ENCODE data around the gene OSBPL9. TPM values are rescaled to one million over a fixed set of nuclear protein-coding genes. Genes with fewer than 3 reads are reported as not detected.
A peak's percentile ranks its signal among the peaks of the same experiment; 100 is the strongest.

OSBPL9 gene
- total RNA-seq, 4 donors from 2014 or later, result 65.8 to 206 (median 136) TPM

DNA sequence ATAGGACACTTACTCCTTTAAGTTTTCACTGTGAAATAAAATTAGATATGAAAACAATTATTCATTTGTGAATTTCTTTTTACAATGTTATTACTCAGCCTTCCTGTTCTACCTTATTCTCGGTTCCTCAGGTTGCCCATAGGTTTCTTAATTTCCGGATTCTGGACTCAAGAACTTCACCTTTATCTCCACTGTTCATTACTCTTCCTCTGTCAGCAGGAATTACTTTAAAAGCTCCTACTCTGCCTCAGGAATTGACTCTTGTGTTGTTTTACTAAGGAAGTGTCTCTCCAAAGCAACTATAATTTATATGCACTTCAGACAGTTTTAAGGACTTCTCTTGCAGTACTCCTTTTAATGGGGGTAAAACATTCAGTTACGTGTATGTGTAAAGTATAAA is 123.8 kb downstream of the OSBPL9 start:
- no peak for ATAC-seq
- TF ChIP-seq CTCF (IDR thresholded peaks at IDR 0.05 in 4 of 5, conservative IDR thresholded peaks at IDR 0.05 in 1 of 5) (no peak), POLR2A (IDR thresholded peaks at IDR 0.05) (no peak)
- H3K9me3 ChIP-seq, result no peaks in the 10 kb centered on the region
- peaks cover 56 to 78% of the 10 kb centered on the region in 2 donors for H3K4me1 ChIP-seq
- DNase-seq, result no peak
- H3K4me3 ChIP-seq, result no peak overlapping the region
- no peak overlapping the region for H3K27ac ChIP-seq
- in situ Hi-C loops (cut with MboI; ENCODE audit: low sequenced_read_pairs in 4 of 4) (no loop called here), intact Hi-C loops (cut with DNase I; ENCODE audit: low total_unique reads) (no loop called here)
- H3K36me3 ChIP-seq, result no peaks in the 10 kb centered on the region
- no peaks in the 10 kb centered on the region for H3K27me3 ChIP-seq

DNA sequence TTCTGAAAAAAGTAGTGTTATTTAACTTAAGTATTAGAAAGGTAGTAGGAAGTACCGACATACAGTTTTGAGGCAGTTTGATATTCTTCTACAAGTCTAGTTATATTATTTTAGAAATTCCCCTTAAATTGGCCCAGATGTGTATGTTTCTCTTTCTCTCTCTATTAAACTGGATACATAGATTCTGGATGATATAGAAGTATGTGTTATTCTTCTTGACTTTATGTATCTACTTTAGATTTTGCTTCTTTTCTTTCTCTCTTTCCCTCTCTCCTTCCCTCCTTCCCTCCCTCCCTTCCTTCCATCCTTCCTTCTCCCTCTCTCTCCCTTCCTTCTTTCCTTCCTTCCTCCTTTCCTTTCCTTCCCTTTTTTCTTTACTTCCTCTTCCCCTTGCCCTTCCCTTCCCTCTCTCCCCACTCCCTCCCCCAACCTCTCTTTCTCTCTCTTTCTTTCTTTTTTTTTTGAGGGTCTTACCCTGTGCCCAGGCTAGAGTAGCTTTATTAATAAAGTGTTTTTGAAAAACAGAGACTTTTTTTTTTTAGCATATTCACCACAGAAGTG is 124.3 kb downstream of the OSBPL9 start:
- H3K27ac ChIP-seq, result no peak overlapping the region
- no peak for TF ChIP-seq CTCF (IDR thresholded peaks at IDR 0.05 in 4 of 5, conservative IDR thresholded peaks at IDR 0.05 in 1 of 5)
- no peak for TF ChIP-seq POLR2A (IDR thresholded peaks at IDR 0.05)
- in situ Hi-C loops (cut with MboI; ENCODE audit: low sequenced_read_pairs in 4 of 4) (no loop called here), intact Hi-C loops (cut with DNase I; ENCODE audit: low total_unique reads) (no loop called here)
- DNase-seq, result no peak
- H3K36me3 ChIP-seq, result no peaks in the 10 kb centered on the region
- no peak overlapping the region for H3K4me3 ChIP-seq
- no peak for ATAC-seq
- no peaks in the 10 kb centered on the region for H3K27me3 ChIP-seq
- peaks cover 51 to 73% of the 10 kb centered on the region in 2 donors for H3K4me1 ChIP-seq
- H3K9me3 ChIP-seq, result no peaks in the 10 kb centered on the region

DNA sequence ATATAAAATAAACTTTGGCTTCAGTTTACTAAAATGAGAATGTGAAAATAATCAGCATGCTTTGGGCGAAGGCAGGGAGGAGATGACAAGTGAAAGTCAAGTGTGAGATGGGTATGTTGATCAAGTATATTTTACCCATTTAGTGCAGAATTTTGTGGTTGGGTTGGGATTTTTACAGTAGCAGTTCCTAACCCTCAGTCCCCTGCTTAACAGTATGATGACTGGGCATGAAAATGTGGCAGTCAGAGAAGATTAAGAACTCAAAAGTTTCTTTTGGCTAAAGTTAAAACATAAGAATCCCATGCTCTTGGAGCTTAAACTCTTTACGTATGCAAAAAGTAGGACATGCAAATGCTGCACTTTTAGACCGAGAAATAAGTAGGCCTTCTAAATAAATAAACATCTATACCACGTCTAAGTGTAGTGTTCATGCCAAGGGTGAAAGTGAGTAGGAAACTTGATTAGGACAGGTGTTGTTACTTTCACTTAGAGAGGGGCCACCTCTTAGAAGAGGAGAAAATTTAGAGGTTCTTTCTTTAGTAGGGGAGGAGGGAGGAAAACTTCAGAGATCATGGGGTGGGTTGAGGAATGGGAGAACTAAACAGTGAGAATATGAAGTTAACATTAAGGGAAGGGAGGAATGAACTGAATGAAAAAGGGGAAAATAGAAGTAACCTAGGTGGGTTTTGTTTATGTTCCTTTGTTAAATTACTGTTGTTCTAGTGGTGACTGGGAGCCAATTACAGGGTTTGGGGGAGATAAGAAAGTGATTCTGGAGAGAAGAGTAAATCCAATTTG is 127.8 kb downstream of the OSBPL9 start:
- Histone ChIP-seq H3K27me3 (no peaks in the 10 kb centered on the region), H3K27ac (peak overlapping the region in 3 of 4 donors; percentile 6 to 51 (median 39)), H3K4me3 (no peak overlapping the region), H3K9me3 (no peaks in the 10 kb centered on the region), H3K4me1 (peaks cover 26 to 46% of the 10 kb centered on the region in 2 donors), H3K36me3 (peaks cover 0 to 6% of the 10 kb centered on the region in 2 donors)
- intact Hi-C loops (cut with DNase I; ENCODE audit: low total_unique reads) (no loop called here), in situ Hi-C loops (cut with MboI; ENCODE audit: low sequenced_read_pairs in 4 of 4) (no loop called here)
- ATAC-seq, result no peak
- TF ChIP-seq POLR2A (IDR thresholded peaks at IDR 0.05) (no peak), CTCF (IDR thresholded peaks at IDR 0.05 in 4 of 5, conservative IDR thresholded peaks at IDR 0.05 in 1 of 5) (no peak)
- DNase-seq, result no peak

GRCh38 chr1:51745304-51745570 is 128.3 kb downstream of the OSBPL9 start:
- TF ChIP-seq CTCF (IDR thresholded peaks at IDR 0.05 in 4 of 5, conservative IDR thresholded peaks at IDR 0.05 in 1 of 5) (no peak), POLR2A (IDR thresholded peaks at IDR 0.05) (no peak)
- ATAC-seq, result no peak
- intact Hi-C loops (cut with DNase I; ENCODE audit: low total_unique reads) (no loop called here), in situ Hi-C loops (cut with MboI; ENCODE audit: low sequenced_read_pairs in 4 of 4) (no loop called here)
- Histone ChIP-seq H3K27ac (peak overlapping the region in 2 of 4 donors; percentile 6 to 51), H3K4me1 (peaks cover 26 to 40% of the 10 kb centered on the region in 2 donors), H3K27me3 (no peaks in the 10 kb centered on the region), H3K4me3 (no peak overlapping the region), H3K9me3 (no peaks in the 10 kb centered on the region), H3K36me3 (peaks cover 0 to 6% of the 10 kb centered on the region in 2 donors)
- no peak for DNase-seq
